ENCODE measurements around the gene UGT1A7.
"Not testable (repeated sequence)": the region's sequence is repeated elsewhere in the genome, so short reads cannot be mapped to it uniquely, and the experiment has no call there.

Gene UGT1A7

GRCh38 chr2:233681521-233682099 is at the start of gene UGT1A7:
Gene UGT1A7, plus strand, starts transcription at chr2:233681901. Its CDS starts 37 bp downstream, at chr2:233681938.
- no peak for DNase-seq

GRCh38 chr2:233636306-233636705 is 45.4 kb upstream of the UGT1A7 start, which contains the start of gene UGT1A10:
Gene UGT1A10, plus strand, starts transcription at chr2:233636448. Its CDS starts 75 bp downstream, at chr2:233636523.
- DNase-seq, result not testable (repeated sequence)

GRCh38 chr2:233638836-233639235 is 42.9 kb upstream of the UGT1A7 start:
- DNase-seq, result no peak

GRCh38 chr2:233639860-233640259 is 41.8 kb upstream of the UGT1A7 start:
- no peak for DNase-seq

GRCh38 chr2:233643128-233643527 is 38.6 kb upstream of the UGT1A7 start:
- DNase-seq, result no peak

GRCh38 chr2:233646033-233646432 is 35.7 kb upstream of the UGT1A7 start:
- DNase-seq, result not testable (repeated sequence)

- no peak for DNase-seq
These were observed 30.7 kb upstream of the UGT1A7 start for GRCh38 chr2:233650981-233651380.

- DNase-seq, result no peak
These were observed 30.3 kb upstream of the UGT1A7 start for GRCh38 chr2:233651430-233651829.

- no peak for DNase-seq
These were observed 27.2 kb upstream of the UGT1A7 start for GRCh38 chr2:233654501-233654900.

- DNase-seq, result no peak
These were observed 26.7 kb upstream of the UGT1A7 start for GRCh38 chr2:233655043-233655442.

GRCh38 chr2:233655943-233656342 is 25.8 kb upstream of the UGT1A7 start:
- not testable (repeated sequence) for DNase-seq

GRCh38 chr2:233656443-233656842 is 25.3 kb upstream of the UGT1A7 start:
- peak; percentile 11 for DNase-seq

GRCh38 chr2:233658610-233659009 is 23.1 kb upstream of the UGT1A7 start:
- no peak for DNase-seq

GRCh38 chr2:233663911-233664310 is 17.8 kb upstream of the UGT1A7 start:
- DNase-seq, result no peak

GRCh38 chr2:233668605-233669260 is 13.0 kb upstream of the UGT1A7 start:
- DNase-seq, result no peak

- no peak for DNase-seq
These were observed 10.2 kb upstream of the UGT1A7 start, which contains the start of gene UGT1A9 for GRCh38 chr2:233671290-233672161. Gene UGT1A9, plus strand, starts transcription at chr2:233671898. Its CDS starts 37 bp downstream, at chr2:233671935.

- no peak for DNase-seq
These were observed 8.8 kb upstream of the UGT1A7 start for GRCh38 chr2:233672886-233673285.

GRCh38 chr2:233673896-233674295 is 7.8 kb upstream of the UGT1A7 start:
- DNase-seq, result no peak

GRCh38 chr2:233674314-233674713 is 7.4 kb upstream of the UGT1A7 start:
- DNase-seq, result no peak

- DNase-seq, result no peak
These were observed 6.7 kb upstream of the UGT1A7 start for GRCh38 chr2:233674995-233675394.

GRCh38 chr2:233676046-233676445 is 5.7 kb upstream of the UGT1A7 start:
- DNase-seq, result no peak

- no peak for DNase-seq
These were observed 2.5 kb upstream of the UGT1A7 start for GRCh38 chr2:233679196-233679595.

GRCh38 chr2:233680361-233681045 is 1.2 kb upstream of the UGT1A7 start:
- no peak for DNase-seq
